Measurements from ENCODE around the gene MAP2K4. TPM values are rescaled to one million over a fixed set of nuclear protein-coding genes. Genes with fewer than 3 reads are reported as not detected.

MAP2K4 gene
- total RNA-seq, 1 donor from 2014 or later: 31.1 TPM

GRCh38 chr17:12037970-12038369, 17.3 kb downstream of the MAP2K4 start:
- no peak for DNase-seq (ENCODE audit: low spot score)

- DNase-seq (ENCODE audit: low spot score): no peak
Measured at GRCh38 chr17:12040478-12040877, 19.8 kb downstream of the MAP2K4 start.

- DNase-seq (ENCODE audit: low spot score): no peak
Measured at GRCh38 chr17:12041312-12041711, 20.6 kb downstream of the MAP2K4 start.

- DNase-seq (ENCODE audit: low spot score): no peak
Measured at GRCh38 chr17:12043702-12044101, 23.0 kb downstream of the MAP2K4 start.

GRCh38 chr17:12046786-12047185, 26.1 kb downstream of the MAP2K4 start:
- DNase-seq (ENCODE audit: low spot score): no peak

GRCh38 chr17:12047681-12048376, 27.2 kb downstream of the MAP2K4 start:
- DNase-seq (ENCODE audit: low spot score): no peak

GRCh38 chr17:12048843-12049473, 28.3 kb downstream of the MAP2K4 start:
- no peak for DNase-seq (ENCODE audit: low spot score)

- DNase-seq (ENCODE audit: low spot score): no peak
Measured at GRCh38 chr17:12050646-12051225, 30.1 kb downstream of the MAP2K4 start.

- no peak for DNase-seq (ENCODE audit: low spot score)
Measured at GRCh38 chr17:12053552-12053951, 32.9 kb downstream of the MAP2K4 start.

- no peak for DNase-seq (ENCODE audit: low spot score)
Measured at GRCh38 chr17:12055889-12056288, 35.2 kb downstream of the MAP2K4 start.

- DNase-seq (ENCODE audit: low spot score): no peak
Measured at GRCh38 chr17:12057520-12057919, 36.8 kb downstream of the MAP2K4 start.

GRCh38 chr17:12058535-12058934, 37.9 kb downstream of the MAP2K4 start:
- DNase-seq (ENCODE audit: low spot score): no peak

GRCh38 chr17:12062249-12062648, 41.6 kb downstream of the MAP2K4 start:
- DNase-seq (ENCODE audit: low spot score): no peak

GRCh38 chr17:12064395-12064794, 43.7 kb downstream of the MAP2K4 start:
- no peak for DNase-seq (ENCODE audit: low spot score)

- no peak for DNase-seq (ENCODE audit: low spot score)
Measured at GRCh38 chr17:12067485-12067884, 46.8 kb downstream of the MAP2K4 start.

- DNase-seq (ENCODE audit: low spot score): no peak
Measured at GRCh38 chr17:12068946-12069345, 48.3 kb downstream of the MAP2K4 start.

GRCh38 chr17:12070561-12070960, 49.9 kb downstream of the MAP2K4 start:
- DNase-seq (ENCODE audit: low spot score): no peak

- DNase-seq (ENCODE audit: low spot score): no peak
Measured at GRCh38 chr17:12074346-12074745, 53.7 kb downstream of the MAP2K4 start.

- no peak for DNase-seq (ENCODE audit: low spot score)
Measured at GRCh38 chr17:12077773-12078172, 57.1 kb downstream of the MAP2K4 start.

- DNase-seq (ENCODE audit: low spot score): no peak
Measured at GRCh38 chr17:12078791-12079190, 58.1 kb downstream of the MAP2K4 start.

GRCh38 chr17:12081720-12082119, 61.0 kb downstream of the MAP2K4 start:
- no peak for DNase-seq (ENCODE audit: low spot score)

GRCh38 chr17:12085076-12085949, 64.6 kb downstream of the MAP2K4 start:
- no peak for DNase-seq (ENCODE audit: low spot score)
